B cell (primary cell): ENCODE measurements around the gene RSPRY1. TPM values are rescaled to one million over a fixed set of nuclear protein-coding genes. Genes with fewer than 3 reads are reported as not detected.

Experiments used
- ATAC-seq: fragments of 200-7000 bp; cut with Tn5 transposase; one replicate; pipeline ENCODE4 v1.10.0; 2021; ENCODE audit warnings: low read depth, mild to moderate bottlenecking, moderate number of reproducible peaks, moderate library complexity
- CTCF ChIA-PET: fragments of 350-600 bp; sonication (Branson Sonifier 250); formaldehyde crosslinking; loops from one replicate; lab custom pipeline; 2021; ENCODE audit warnings: antibody characterized with exemption, inconsistent platforms; lab: Charles Lee
- POLR2A ChIA-PET: fragments of 350-600 bp; sonication (Branson Sonifier 250); formaldehyde crosslinking; loops from one replicate; lab custom pipeline; 2021; ENCODE audit warnings: antibody characterized with exemption; lab: Charles Lee
- DNase-seq: peaks from one replicate; pipeline ENCODE4 v3.0.0; 2013
- H2AFZ ChIP-seq: 2 replicates; pipeline ENCODE4 v1.6.1; 2012; ENCODE audit warnings: mild to moderate bottlenecking, low read depth, low read length; ENCODE audit not compliant: insufficient read depth, poor library complexity, severe bottlenecking
- H3K27ac ChIP-seq, 2 donors: 1 replicate in 1 of 2; 2 replicates in 1 of 2; pipeline ENCODE4 v1.5.1; 2012 to 2013; ENCODE audit warnings: low read length in 2 of 2, mild to moderate bottlenecking in 2 of 2, moderate library complexity in 1 of 2
- H3K27me3 ChIP-seq, 4 experiments: fragments of 200-600 bp in 1 of 4; sonication (generic) in 1 of 4; replicated peaks in 1 of 4; 1 replicate in 2 of 4; 2 replicates in 2 of 4; pipeline versions ENCODE4 v1.6.1 to v1.7.0; 2013 to 2016; ENCODE audit warnings: low read length in 3 of 4, mild to moderate bottlenecking in 2 of 4, mixed read lengths in 1 of 4, moderate library complexity in 1 of 4; ENCODE audit not compliant: insufficient read depth in 4 of 4, control insufficient read depth in 3 of 4; ENCODE audit errors: control extremely low read depth in 1 of 4
- H3K36me3 ChIP-seq, 2 experiments: replicated peaks in 1 of 2; 1 replicate in 1 of 2; 2 replicates in 1 of 2; pipeline versions ENCODE4 v1.6.1 to v1.7.1; 2013; ENCODE audit warnings: low read length in 1 of 2; ENCODE audit not compliant: insufficient read depth in 2 of 2, control insufficient read depth in 1 of 2; ENCODE audit errors: control extremely low read depth in 1 of 2, extremely low read depth in 1 of 2
- H3K4me1 ChIP-seq, 2 donors: fragments of 200-600 bp in 1 of 2; sonication (generic) in 1 of 2; 1 replicate in 1 of 2; 2 replicates in 1 of 2; pipeline versions ENCODE4 v1.5.1 to v1.6.1; 2013 to 2017; ENCODE audit warnings: low read length in 2 of 2; ENCODE audit not compliant: control insufficient read depth in 2 of 2, insufficient read depth in 2 of 2
- H3K4me2 ChIP-seq: replicated peaks from 2 replicates; pipeline ENCODE3; 2012; ENCODE audit warnings: mild to moderate bottlenecking, low read depth, low read length; ENCODE audit not compliant: poor library complexity, severe bottlenecking
- H3K4me3 ChIP-seq, 5 experiments: fragments of 200-600 bp in 1 of 5; sonication (generic) in 1 of 5; 1 replicate in 3 of 5; 2 replicates in 2 of 5; pipeline versions ENCODE4 v1.5.1 to v1.7.0; 2011 to 2016; ENCODE audit warnings: low read length in 4 of 5, mild to moderate bottlenecking in 4 of 5, low read depth in 2 of 5, control low read depth in 1 of 5, moderate library complexity in 1 of 5; ENCODE audit not compliant: insufficient read depth in 1 of 5; ENCODE audit errors: control extremely low read depth in 1 of 5, extremely low read depth in 1 of 5
- H3K79me2 ChIP-seq: fragments of 200-600 bp; sonication (generic); one replicate; pipeline ENCODE4 v1.6.0; 2016; ENCODE audit warnings: low read length; ENCODE audit not compliant: control insufficient read depth, insufficient read depth
- H3K9ac ChIP-seq: fragments of 200-600 bp; sonication (generic); 2 replicates; pipeline ENCODE4 v1.6.1; 2017; ENCODE audit warnings: mild to moderate bottlenecking, low read length, moderate library complexity
- H3K9me3 ChIP-seq, 3 donors: one replicate each; pipeline versions ENCODE4 v1.6.1 to v1.7.1; 2013; ENCODE audit warnings: low read length in 2 of 3; ENCODE audit not compliant: control insufficient read depth in 2 of 3, insufficient read depth in 1 of 3; ENCODE audit errors: control extremely low read depth in 1 of 3
- H4K20me1 ChIP-seq: 2 replicates; pipeline ENCODE4 v1.6.0; 2012; ENCODE audit warnings: mild to moderate bottlenecking, low read length; ENCODE audit not compliant: insufficient read depth, control insufficient read depth, poor library complexity, severe bottlenecking
- H3K27ac Mint-ChIP-seq: one replicate; pipeline ENCODE4 v1.8.0; 2021; ENCODE audit warnings: mixed read lengths
- H3K27me3 Mint-ChIP-seq: one replicate; pipeline ENCODE4 v1.8.0; 2021; ENCODE audit warnings: mixed read lengths
- H3K4me1 Mint-ChIP-seq: one replicate; pipeline ENCODE4 v1.8.0; 2021; ENCODE audit warnings: mixed read lengths
- H3K4me3 Mint-ChIP-seq: one replicate; pipeline ENCODE4 v1.8.0; 2021; ENCODE audit warnings: mixed read lengths
- H3K9me3 Mint-ChIP-seq: one replicate; pipeline ENCODE4 v1.8.0; 2022; ENCODE audit warnings: mixed read lengths; ENCODE audit not compliant: insufficient read depth
- EZH2 ChIP-seq: IDR thresholded peaks from 2 replicates; pipeline ENCODE4 v1.6.1; 2012; ENCODE audit warnings: borderline replicate concordance, low read depth, mild to moderate bottlenecking, moderate library complexity, low read length; ENCODE audit not compliant: insufficient read depth, poor library complexity, severe bottlenecking
- WGBS: methylation state at CpG from one replicate; pipeline ENCODE4 v1.1.5; 2013; ENCODE audit warnings: missing lambda C conversion rate; ENCODE audit not compliant: insufficient coverage; 5-methylcytosine and 5-hydroxymethylcytosine counted together
- intact Hi-C: fragments of 100-400 bp; cut with micrococcal nuclease; formaldehyde crosslinking; loops from one replicate; pipeline ENCODE4 v1.10.0; 2022
- polyA plus RNA-seq: library from polyadenylated mRNA; depleted of rRNA; stranded (reverse); fragments of >200 nt; gene quantifications from 2 replicates; pipeline ENCODE4 v1.2.3, GENCODE V29; 2012
- total RNA-seq, 2 donors: library from RNA; stranded (reverse); fragments of 120-200 nt in 1 of 2; gene quantifications; 1 replicate in 1 of 2; 2 replicates in 1 of 2; pipeline versions ENCODE4 v1.2.3 to v1.2.4, GENCODE V29; 2013 to 2022
- TF ChIP-seq, protein P1 (sequence below): fragments of 200-600 bp; IDR thresholded peaks from one replicate; pipeline ENCODE4 v1.8.0; 2022; ENCODE audit warnings: antibody characterized with exemption, mild to moderate bottlenecking

RSPRY1 gene
- total and polyA plus RNA-seq, 2 donors (not counting 1 experiment from before 2014, with no cell fraction given) = 9.6 to 38.4 TPM

- Mint-ChIP-seq H3K9me3 (no peaks in the 10 kb centered on the region), H3K27me3 (no peaks in the 10 kb centered on the region), H3K27ac (no peak overlapping the region), H3K4me3 (no peak overlapping the region), H3K4me1 (peaks cover 19% of the 10 kb centered on the region)
- ChIA-PET CTCF (interaction anchor here (1.5 kb wide), 1 partner anchor 13 kb away, joined by 3 read pairs; no protein-coding TSS in a partner anchor), POLR2A (no interaction called here)
- Histone ChIP-seq H3K4me3 (no peak overlapping the region), H3K27ac (no peak overlapping the region), H3K79me2 (peaks cover 97% of the 10 kb centered on the region), H4K20me1 (peaks cover 26% of the 10 kb centered on the region), H3K9ac (no peak overlapping the region), H2AFZ (no peak overlapping the region), H3K36me3 (peaks cover 0 to 5% of the 10 kb centered on the region in 2 experiments), H3K4me1 (peaks cover 0 to 3% of the 10 kb centered on the region in 2 donors), H3K27me3 (no peaks in the 10 kb centered on the region), H3K4me2 (no peak overlapping the region), H3K9me3 (no peaks in the 10 kb centered on the region)
- intact Hi-C loops = no loop called here
- TF ChIP-seq, protein P1, sequence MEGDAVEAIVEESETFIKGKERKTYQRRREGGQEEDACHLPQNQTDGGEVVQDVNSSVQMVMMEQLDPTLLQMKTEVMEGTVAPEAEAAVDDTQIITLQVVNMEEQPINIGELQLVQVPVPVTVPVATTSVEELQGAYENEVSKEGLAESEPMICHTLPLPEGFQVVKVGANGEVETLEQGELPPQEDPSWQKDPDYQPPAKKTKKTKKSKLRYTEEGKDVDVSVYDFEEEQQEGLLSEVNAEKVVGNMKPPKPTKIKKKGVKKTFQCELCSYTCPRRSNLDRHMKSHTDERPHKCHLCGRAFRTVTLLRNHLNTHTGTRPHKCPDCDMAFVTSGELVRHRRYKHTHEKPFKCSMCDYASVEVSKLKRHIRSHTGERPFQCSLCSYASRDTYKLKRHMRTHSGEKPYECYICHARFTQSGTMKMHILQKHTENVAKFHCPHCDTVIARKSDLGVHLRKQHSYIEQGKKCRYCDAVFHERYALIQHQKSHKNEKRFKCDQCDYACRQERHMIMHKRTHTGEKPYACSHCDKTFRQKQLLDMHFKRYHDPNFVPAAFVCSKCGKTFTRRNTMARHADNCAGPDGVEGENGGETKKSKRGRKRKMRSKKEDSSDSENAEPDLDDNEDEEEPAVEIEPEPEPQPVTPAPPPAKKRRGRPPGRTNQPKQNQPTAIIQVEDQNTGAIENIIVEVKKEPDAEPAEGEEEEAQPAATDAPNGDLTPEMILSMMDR = no peak
- no peak for TF ChIP-seq EZH2
- ATAC-seq = no peak
- no peak for DNase-seq
Observed at GRCh38 chr16:57194512-57194911, 8.4 kb downstream of the RSPRY1 start.

- Histone ChIP-seq H3K9me3 (no peaks in the 10 kb centered on the region), H3K4me2 (no peak overlapping the region), H3K36me3 (peaks cover 0 to 5% of the 10 kb centered on the region in 2 experiments), H3K27ac (no peak overlapping the region), H3K4me3 (no peak overlapping the region), H3K79me2 (peaks cover 80% of the 10 kb centered on the region), H4K20me1 (peaks cover 24% of the 10 kb centered on the region), H3K9ac (no peak overlapping the region), H2AFZ (no peak overlapping the region), H3K4me1 (peaks cover 0 to 3% of the 10 kb centered on the region in 2 donors), H3K27me3 (no peaks in the 10 kb centered on the region)
- ChIA-PET POLR2A (no interaction called here), CTCF (no interaction called here)
- H3K27ac Mint-ChIP-seq = no peak overlapping the region
- DNase-seq = no peak
- TF ChIP-seq EZH2 = no peak
- TF ChIP-seq, protein P1 = no peak
- no peaks in the 10 kb centered on the region for H3K27me3 Mint-ChIP-seq
- WGBS = 100% methylated on average over 1 of the region's 4 CpGs
- intact Hi-C loops = no loop called here
- no peak for ATAC-seq
- no peak overlapping the region for H3K4me3 Mint-ChIP-seq
- no peaks in the 10 kb centered on the region for H3K9me3 Mint-ChIP-seq
- peaks cover 13% of the 10 kb centered on the region for H3K4me1 Mint-ChIP-seq
Observed at GRCh38 chr16:57196286-57196685, 10.2 kb downstream of the RSPRY1 start.
